HCT116 (cell line): ENCODE measurements around the gene SLC30A9. TPM values are rescaled to one million over a fixed set of nuclear protein-coding genes. Genes with fewer than 3 reads are reported as not detected.

Experiments used
- ATAC-seq: fragments of 200-7000 bp; cut with Tn5 transposase; 2 replicates; pipeline ENCODE4 v1.9.1; 2020; ENCODE audit warnings: mild to moderate bottlenecking, moderate library complexity
- BruUV-seq: library from RNA; stranded (reverse); fragments of 400-500 nt; replicated peaks from 2 replicates; lab custom pipeline; 2021; lab: Mats Ljungman, UMichigan
- CTCF ChIA-PET: fragments of 300-600 bp; sonication (Branson Sonifier 250); formaldehyde crosslinking; loops from one replicate; lab custom pipeline; 2021; ENCODE audit warnings: antibody characterized with exemption; lab: Charles Lee
- POLR2A ChIA-PET: fragments of 300-600, 350-600 bp; sonication (Branson Sonifier 250); formaldehyde crosslinking; loops from one replicate; lab custom pipeline; 2021; ENCODE audit warnings: antibody characterized with exemption; lab: Charles Lee
- RAD21 ChIA-PET, 2 experiments: fragments of 300-600 bp; sonication (Branson Sonifier 250); formaldehyde crosslinking; loops; one replicate each; lab custom pipeline; 2023; ENCODE audit warnings: low total read pairs in 2 of 2; ENCODE audit not compliant: uncharacterized antibody in 2 of 2, unreplicated experiment in 2 of 2, low non-redundant PET in 1 of 2; lab: Charles Lee
- DNase-seq: peaks from one replicate; pipeline ENCODE4 v3.0.0-alpha.2; 2010; ENCODE audit warnings: low read depth, low spot score
- H2AFZ ChIP-seq: fragments of 200-600 bp; shearing (Covaris generic), sonication (generic); 2 replicates; pipeline ENCODE4 v1.6.1; 2017; ENCODE audit warnings: low read depth, mixed run types, mixed read lengths, antibody characterized with exemption, low read length; ENCODE audit not compliant: poor library complexity, severe bottlenecking
- H3K27ac ChIP-seq: 2 replicates; pipeline ENCODE4 v1.5.1; 2012; ENCODE audit warnings: low read depth, low read length
- H3K27me3 ChIP-seq: fragments of 200-600 bp; sonication (generic); 2 replicates; pipeline ENCODE4 v1.6.1; 2016; ENCODE audit warnings: mixed run types, low read length, mixed read lengths; ENCODE audit not compliant: insufficient read depth
- H3K36me3 ChIP-seq, 2 experiments: fragments of 200-500 bp in 1 of 2; fragments of 200-600 bp in 1 of 2; sonication (Bioruptor generic) in 1 of 2; sonication (generic) in 1 of 2; 2 replicates each; pipeline versions ENCODE4 v1.5.1 to v1.6.1; 2014 to 2016; ENCODE audit warnings: low read length in 2 of 2, inconsistent platforms in 1 of 2, mixed read lengths in 1 of 2, mixed run types in 1 of 2; ENCODE audit not compliant: insufficient read depth in 2 of 2, control insufficient read depth in 1 of 2
- H3K4me1 ChIP-seq, 2 experiments: fragments of 200-600 bp in 1 of 2; sonication (generic) in 1 of 2; 2 replicates each; pipeline versions ENCODE4 v1.5.1 to v1.6.1; 2012 to 2017; ENCODE audit warnings: low read length in 2 of 2, inconsistent platforms in 1 of 2, mild to moderate bottlenecking in 1 of 2, mixed read lengths in 1 of 2, mixed run types in 1 of 2, moderate library complexity in 1 of 2; ENCODE audit not compliant: insufficient read depth in 2 of 2, control insufficient read depth in 1 of 2
- H3K4me2 ChIP-seq: fragments of 200-600 bp; sonication (generic); 2 replicates; pipeline ENCODE4 v1.6.1; 2017; ENCODE audit warnings: mixed run types, low read length, mixed read lengths
- H3K4me3 ChIP-seq, 2 experiments: fragments of 200-600 bp in 1 of 2; sonication (generic) in 1 of 2; replicated peaks in 1 of 2; 2 replicates each; pipeline ENCODE4 v1.5.1; 2011 to 2016; ENCODE audit warnings: low read length in 2 of 2, control low read depth in 1 of 2, low read depth in 1 of 2, mild to moderate bottlenecking in 1 of 2, mixed read lengths in 1 of 2, mixed run types in 1 of 2
- H3K79me2 ChIP-seq: fragments of 200-600 bp; sonication (generic); 2 replicates; pipeline ENCODE4 v1.6.1; 2017; ENCODE audit warnings: mild to moderate bottlenecking, mixed run types, low read length, moderate library complexity, mixed read lengths; ENCODE audit not compliant: insufficient read depth
- H3K9ac ChIP-seq: fragments of 200-600 bp; sonication (generic); 2 replicates; pipeline ENCODE4 v1.6.1; 2016; ENCODE audit warnings: low read length, mixed read lengths
- H3K9me2 ChIP-seq: fragments of 200-600 bp; sonication (generic), shearing (Covaris generic); 2 replicates; pipeline ENCODE4 v1.6.1; 2017; ENCODE audit warnings: mixed run types, mild to moderate bottlenecking, moderate library complexity; ENCODE audit not compliant: insufficient read depth
- H3K9me3 ChIP-seq, 2 experiments: fragments of 200-500 bp in 1 of 2; fragments of 200-600 bp in 1 of 2; sonication (Bioruptor generic) in 1 of 2; sonication (generic) in 1 of 2; 2 replicates each; pipeline ENCODE4 v1.6.1; 2014 to 2017; ENCODE audit warnings: low read length in 2 of 2, mixed read lengths in 2 of 2, inconsistent platforms in 1 of 2, low read depth in 1 of 2, mild to moderate bottlenecking in 1 of 2, mixed run types in 1 of 2, moderate library complexity in 1 of 2; ENCODE audit not compliant: control insufficient read depth in 1 of 2, insufficient read depth in 1 of 2
- H4K20me1 ChIP-seq: fragments of 200-600 bp; sonication (generic), shearing (Covaris generic); 2 replicates; pipeline ENCODE4 v1.6.1; 2017; ENCODE audit warnings: mixed run types, mild to moderate bottlenecking, moderate library complexity; ENCODE audit not compliant: insufficient read depth
- CBX3 ChIP-seq: IDR thresholded peaks from 2 replicates; pipeline ENCODE4 v1.6.1; 2012; ENCODE audit warnings: low read depth
- CEBPB ChIP-seq: IDR thresholded peaks from 2 replicates; pipeline ENCODE4 v1.6.1; 2012; ENCODE audit warnings: low read depth
- CTCF ChIP-seq, 3 experiments: fragments of 200-600 bp in 1 of 3; sonication (generic) in 1 of 3; IDR thresholded peaks in 2 of 3; conservative IDR thresholded peaks in 1 of 3; 2 replicates each; pipeline ENCODE4 v1.5.1; 2012 to 2017; ENCODE audit warnings: low read depth in 2 of 3, low read length in 2 of 3, antibody characterized with exemption in 1 of 3, borderline replicate concordance in 1 of 3, control low read depth in 1 of 3, mild to moderate bottlenecking in 1 of 3, mixed read lengths in 1 of 3, mixed run types in 1 of 3, moderate library complexity in 1 of 3; ENCODE audit not compliant: insufficient read depth in 1 of 3
- EGR1 ChIP-seq: IDR thresholded peaks from 2 replicates; pipeline ENCODE4 v1.6.1; 2012; ENCODE audit warnings: low read depth
- EZH2 ChIP-seq: fragments of 200-600 bp; sonication (generic); IDR thresholded peaks from 2 replicates; pipeline ENCODE4 v1.6.1; 2017; ENCODE audit warnings: antibody characterized with exemption, mixed run types
- EZH2phosphoT487 ChIP-seq: fragments of 200-600 bp; IDR thresholded peaks from 2 replicates; pipeline ENCODE4 v1.6.1; 2018; ENCODE audit warnings: antibody characterized with exemption, borderline replicate concordance
- FOSL1 ChIP-seq: IDR thresholded peaks from 2 replicates; pipeline ENCODE4 v1.6.1; 2012; ENCODE audit warnings: low read depth
- JUND ChIP-seq: IDR thresholded peaks from 2 replicates; pipeline ENCODE4 v1.6.1; 2012
- MAX ChIP-seq: IDR thresholded peaks from 2 replicates; pipeline ENCODE4 v1.6.1; 2012
- POLR2A ChIP-seq: IDR thresholded peaks from 2 replicates; pipeline ENCODE4 v1.7.0; 2011; ENCODE audit warnings: borderline replicate concordance; ENCODE audit not compliant: insufficient read depth, insufficient read length; ENCODE audit errors: extremely low read depth
- POLR2AphosphoS5 ChIP-seq: IDR thresholded peaks from 2 replicates; pipeline ENCODE4 v1.6.1; 2011; ENCODE audit warnings: mild to moderate bottlenecking, low read depth, low read length, moderate library complexity
- RAD21 ChIP-seq: IDR thresholded peaks from 2 replicates; pipeline ENCODE4 v1.6.1; 2012; ENCODE audit warnings: low read depth, mild to moderate bottlenecking
- REST ChIP-seq: IDR thresholded peaks from 2 replicates; pipeline ENCODE4 v1.6.1; 2012; ENCODE audit warnings: low read depth
- SIN3A ChIP-seq: IDR thresholded peaks from 2 replicates; pipeline ENCODE4 v1.6.1; 2012; ENCODE audit warnings: low read depth
- SP1 ChIP-seq: IDR thresholded peaks from 2 replicates; pipeline ENCODE4 v1.6.1; 2012; ENCODE audit warnings: low read depth
- SRF ChIP-seq: IDR thresholded peaks from 2 replicates; pipeline ENCODE4 v1.6.1; 2012; ENCODE audit warnings: low read depth
- TCF7L2 ChIP-seq: IDR thresholded peaks from 2 replicates; pipeline ENCODE4 v1.7.0; 2011; ENCODE audit warnings: borderline replicate concordance, inconsistent platforms; ENCODE audit not compliant: insufficient read depth, insufficient read length; ENCODE audit errors: extremely low read depth
- YY1 ChIP-seq: IDR thresholded peaks from 2 replicates; pipeline ENCODE4 v1.6.1; 2011; ENCODE audit warnings: low read length, low read depth, moderate library complexity, mild to moderate bottlenecking; ENCODE audit not compliant: insufficient replicate concordance; ENCODE audit errors: extremely low read depth
- ZFX ChIP-seq: fragments of 450-650 bp; IDR thresholded peaks from 2 replicates; pipeline ENCODE4 v1.6.1; 2017
- intact Hi-C: fragments of 100-400 bp; cut with micrococcal nuclease; formaldehyde crosslinking; loops from 2 replicates; pipeline ENCODE4 v1.10.0; 2022
- total RNA-seq: library from RNA; stranded (reverse); gene quantifications from one replicate; pipeline ENCODE4 v1.2.1, GENCODE V29; 2021; ENCODE audit not compliant: unreplicated experiment
- TF ChIP-seq, protein P1 (sequence below): IDR thresholded peaks from 2 replicates; pipeline ENCODE4 v1.6.1; 2012

Gene SLC30A9
- total RNA-seq, 1 experiment from 2014 or later, result 67.4 TPM

DNA sequence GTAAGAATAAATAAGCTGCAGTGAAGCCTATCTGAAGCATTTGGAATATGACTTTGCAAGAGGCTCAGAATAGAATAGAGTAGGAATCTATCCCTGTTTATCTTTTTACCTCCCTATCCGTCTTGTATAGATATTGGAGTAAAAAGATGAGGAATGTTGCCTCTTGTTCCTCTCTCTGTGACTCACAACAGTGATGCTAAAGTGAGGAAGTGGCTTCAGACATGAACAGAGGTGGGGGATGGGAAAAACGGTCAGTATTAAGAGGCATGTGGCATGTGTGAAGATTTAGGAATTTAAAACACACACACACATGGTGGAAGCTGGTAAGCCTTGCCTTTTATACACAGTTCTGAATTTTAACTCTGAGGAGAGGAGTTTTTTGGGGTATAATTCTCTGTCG, 12.6 kb upstream of the SLC30A9 start:
- POLR2A ChIA-PET, result no interaction called here
- no peaks in the 10 kb centered on the region for H3K79me2 ChIP-seq
- H3K4me3 ChIP-seq, result no peak overlapping the region
- H4K20me1 ChIP-seq, result no peaks in the 10 kb centered on the region
- no peaks in the 10 kb centered on the region for H3K4me1 ChIP-seq
- CTCF ChIA-PET, result no interaction called here
- no peak overlapping the region for H3K4me2 ChIP-seq
- H3K9ac ChIP-seq, result no peak overlapping the region
- DNase-seq, result no peak
- H3K9me2 ChIP-seq, result no peaks in the 10 kb centered on the region
- intact Hi-C loops, result no loop called here
- no peak overlapping the region for H3K27ac ChIP-seq
- RAD21 ChIA-PET, result no interaction called here
- no peaks in the 10 kb centered on the region for H3K36me3 ChIP-seq
- TF ChIP-seq, protein P1, sequence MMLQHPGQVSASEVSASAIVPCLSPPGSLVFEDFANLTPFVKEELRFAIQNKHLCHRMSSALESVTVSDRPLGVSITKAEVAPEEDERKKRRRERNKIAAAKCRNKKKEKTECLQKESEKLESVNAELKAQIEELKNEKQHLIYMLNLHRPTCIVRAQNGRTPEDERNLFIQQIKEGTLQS, result no peak
- no peak for TF ChIP-seq REST
- TF ChIP-seq TCF7L2, result no peak
- TF ChIP-seq SP1, result no peak
- no peak for TF ChIP-seq EZH2
- TF ChIP-seq JUND, result no peak
- TF ChIP-seq YY1, result no peak
- TF ChIP-seq CBX3, result no peak
- TF ChIP-seq CTCF (IDR thresholded peaks at IDR 0.05 in 2 of 3, conservative IDR thresholded peaks at IDR 0.05 in 1 of 3; ENCODE audit: borderline replicate concordance in 1 of 3, insufficient read depth in 1 of 3, low read depth in 2 of 3, low read length in 2 of 3), result no peak
- no peak for TF ChIP-seq SRF
- no peak for TF ChIP-seq POLR2AphosphoS5
- TF ChIP-seq EGR1, result no peak
- TF ChIP-seq POLR2A, result no peak
- TF ChIP-seq SIN3A, result no peak
- no peak for TF ChIP-seq CEBPB
- TF ChIP-seq RAD21, result no peak
- no peak for TF ChIP-seq FOSL1
- TF ChIP-seq ZFX, result no peak
- TF ChIP-seq MAX, result no peak
- TF ChIP-seq EZH2phosphoT487, result no peak
- H3K9me3 ChIP-seq, result no peaks in the 10 kb centered on the region
- BruUV-seq, result no TSS peak
- no peak overlapping the region for H2AFZ ChIP-seq
- H3K27me3 ChIP-seq, result no peaks in the 10 kb centered on the region
- no peak for ATAC-seq
